Naive B cell (primary cell): Measurements from ENCODE around the gene FUT8. TPM values are rescaled to one million over a fixed set of nuclear protein-coding genes. Genes with fewer than 3 reads are reported as not detected.

Source experiments
- ATAC-seq, 2 donors: fragments of 150-1000 bp; cut with Tn5 transposase; 2 replicates each; pipeline ENCODE4 v1.10.0; 2021; ENCODE audit warnings: low read depth in 2 of 2, mild to moderate bottlenecking in 2 of 2, moderate library complexity in 2 of 2
- DNase-seq: peaks from one replicate; pipeline ENCODE4 v3.0.0; 2022
- H3K27ac Mint-ChIP-seq, 6 donors: one replicate each; pipeline ENCODE4 v1.8.0; 2020 to 2022; ENCODE audit warnings: mild to moderate bottlenecking in 6 of 6, mixed read lengths in 6 of 6, moderate library complexity in 5 of 6, inconsistent platforms in 2 of 6
- H3K27me3 Mint-ChIP-seq, 3 donors: one replicate each; pipeline ENCODE4 v1.8.0; 2021 to 2022; ENCODE audit warnings: mixed read lengths in 3 of 3, mild to moderate bottlenecking in 1 of 3
- H3K36me3 Mint-ChIP-seq, 2 donors: one replicate each; pipeline ENCODE4 v1.8.0; 2020 to 2022; ENCODE audit warnings: mixed read lengths in 2 of 2, inconsistent platforms in 1 of 2, mild to moderate bottlenecking in 1 of 2
- H3K4me1 Mint-ChIP-seq, 3 donors: one replicate each; pipeline ENCODE4 v1.8.0; 2020 to 2022; ENCODE audit warnings: mixed read lengths in 3 of 3, inconsistent platforms in 1 of 3, mild to moderate bottlenecking in 1 of 3, moderate library complexity in 1 of 3
- H3K4me3 Mint-ChIP-seq, 8 donors: one replicate each; pipeline ENCODE4 v1.8.0; 2020 to 2022; ENCODE audit warnings: mild to moderate bottlenecking in 8 of 8, mixed read lengths in 8 of 8, moderate library complexity in 8 of 8, inconsistent platforms in 2 of 8
- H3K9me3 Mint-ChIP-seq, 7 donors: one replicate each; pipeline ENCODE4 v1.8.0; 2020 to 2022; ENCODE audit warnings: mixed read lengths in 7 of 7, mild to moderate bottlenecking in 5 of 7, inconsistent platforms in 2 of 7, moderate library complexity in 1 of 7
- polyA plus RNA-seq, 6 donors: library from polyadenylated mRNA; unstranded; fragments of 300-500 nt; fragmentation: Illumina TruSeq; gene quantifications; one replicate each; pipeline ENCODE4 v1.2.3, GENCODE V29; 2021; ENCODE audit warnings: low read depth in 6 of 6

Gene FUT8
- polyA plus RNA-seq: 10 to 100 TPM in 5 of 6 donors, 1 to 10 TPM in 1; 5.7 to 22.8 (median 16.2) TPM

GRCh38 chr14:65412032-65412846, at the start of gene FUT8:
Gene FUT8, plus strand, starts transcription at chr14:65412730. Its CDS starts 148,834 bp downstream, at chr14:65561564.
- Mint-ChIP-seq H3K27me3 (no peaks in the 10 kb centered on the region), H3K9me3 (no peaks in the 10 kb centered on the region), H3K27ac (peak within 1 kb of the TSS; percentile 96 to 100 (median 98)), H3K4me1 (peaks cover 15 to 39% (median 17%) of the 10 kb centered on the region in 3 donors), H3K4me3 (peak within 1 kb of the TSS; percentile 94 to 99 (median 99)), H3K36me3 (no peaks in the 10 kb centered on the region)
- DNase-seq (peak; percentile 93), ATAC-seq (peak; percentile 78 to 87)

GRCh38 chr14:65366802-65367565, 45.5 kb upstream of the FUT8 start:
- DNase-seq: no peak
- Mint-ChIP-seq H3K4me3 (no peak overlapping the region), H3K27me3 (no peaks in the 10 kb centered on the region), H3K4me1 (peaks cover 8 to 20% (median 16%) of the 10 kb centered on the region in 3 donors), H3K9me3 (no peaks in the 10 kb centered on the region), H3K36me3 (no peaks in the 10 kb centered on the region), H3K27ac (peak overlapping the region in 2 of 6 donors; percentile 78 to 79)
- no peak for ATAC-seq

GRCh38 chr14:65369560-65369959, 43.0 kb upstream of the FUT8 start:
- peaks cover 8 to 29% (median 22%) of the 10 kb centered on the region in 3 donors for H3K4me1 Mint-ChIP-seq
- H3K36me3 Mint-ChIP-seq: no peaks in the 10 kb centered on the region
- H3K27me3 Mint-ChIP-seq: peaks cover 0 to 4% (median 0%) of the 10 kb centered on the region in 3 donors
- H3K4me3 Mint-ChIP-seq: no peak overlapping the region
- no peaks in the 10 kb centered on the region for H3K9me3 Mint-ChIP-seq
- ATAC-seq (no peak), DNase-seq (no peak)
- no peak overlapping the region for H3K27ac Mint-ChIP-seq

- Mint-ChIP-seq H3K27me3 (peaks cover 0 to 4% (median 0%) of the 10 kb centered on the region in 3 donors), H3K4me3 (no peak overlapping the region), H3K27ac (no peak overlapping the region), H3K4me1 (peaks cover 8 to 25% (median 22%) of the 10 kb centered on the region in 3 donors), H3K36me3 (no peaks in the 10 kb centered on the region), H3K9me3 (no peaks in the 10 kb centered on the region)
- DNase-seq (no peak), ATAC-seq (no peak)
Observed at GRCh38 chr14:65370801-65371248, 41.7 kb upstream of the FUT8 start.

GRCh38 chr14:65371784-65372183, 40.7 kb upstream of the FUT8 start:
- no peak overlapping the region for H3K27ac Mint-ChIP-seq
- ATAC-seq (no peak), DNase-seq (no peak)
- H3K27me3 Mint-ChIP-seq: peaks cover 0 to 4% (median 0%) of the 10 kb centered on the region in 3 donors
- no peaks in the 10 kb centered on the region for H3K36me3 Mint-ChIP-seq
- no peaks in the 10 kb centered on the region for H3K9me3 Mint-ChIP-seq
- H3K4me1 Mint-ChIP-seq: peaks cover 6 to 18% (median 17%) of the 10 kb centered on the region in 3 donors
- no peak overlapping the region for H3K4me3 Mint-ChIP-seq

- Mint-ChIP-seq H3K9me3 (no peaks in the 10 kb centered on the region), H3K4me1 (peaks cover 1 to 14% (median 8%) of the 10 kb centered on the region in 3 donors), H3K36me3 (no peaks in the 10 kb centered on the region), H3K27ac (no peak overlapping the region), H3K27me3 (peaks cover 0 to 4% (median 0%) of the 10 kb centered on the region in 3 donors), H3K4me3 (peak overlapping the region in 5 of 8 donors; percentile 25 to 75 (median 55))
- ATAC-seq (no peak), DNase-seq (no peak)
Observed at GRCh38 chr14:65373016-65373670, 39.4 kb upstream of the FUT8 start.

- DNase-seq: no peak
- no peak overlapping the region for H3K27ac Mint-ChIP-seq
- ATAC-seq: no peak
- H3K4me3 Mint-ChIP-seq: peak overlapping the region in 3 of 8 donors; percentile 25 to 75 (median 42)
- H3K9me3 Mint-ChIP-seq: no peaks in the 10 kb centered on the region
- H3K36me3 Mint-ChIP-seq: no peaks in the 10 kb centered on the region
- H3K4me1 Mint-ChIP-seq: peaks cover 1 to 14% (median 8%) of the 10 kb centered on the region in 3 donors
- peaks cover 0 to 4% (median 0%) of the 10 kb centered on the region in 3 donors for H3K27me3 Mint-ChIP-seq
Observed at GRCh38 chr14:65373671-65374039, 38.9 kb upstream of the FUT8 start.

- H3K36me3 Mint-ChIP-seq: peaks cover 11 to 21% of the 10 kb centered on the region in 2 donors
- H3K4me1 Mint-ChIP-seq: peaks cover 1 to 10% (median 8%) of the 10 kb centered on the region in 3 donors
- H3K27ac Mint-ChIP-seq: no peak overlapping the region
- DNase-seq: no peak
- H3K27me3 Mint-ChIP-seq: peaks cover 0 to 4% (median 0%) of the 10 kb centered on the region in 3 donors
- no peak for ATAC-seq
- H3K9me3 Mint-ChIP-seq: peaks cover 4 to 19% (median 9%) of the 10 kb centered on the region in 7 donors
- no peak overlapping the region for H3K4me3 Mint-ChIP-seq
Observed at GRCh38 chr14:65377576-65377975, 35.0 kb upstream of the FUT8 start.

GRCh38 chr14:65382586-65382985, 29.9 kb upstream of the FUT8 start:
- H3K9me3 Mint-ChIP-seq: peaks cover 4 to 19% (median 9%) of the 10 kb centered on the region in 7 donors
- peaks cover 11 to 21% of the 10 kb centered on the region in 2 donors for H3K36me3 Mint-ChIP-seq
- no peaks in the 10 kb centered on the region for H3K27me3 Mint-ChIP-seq
- DNase-seq (no peak), ATAC-seq (no peak)
- peaks cover 0 to 3% (median 2%) of the 10 kb centered on the region in 3 donors for H3K4me1 Mint-ChIP-seq
- no peak overlapping the region for H3K4me3 Mint-ChIP-seq
- peak overlapping the region in 1 of 6 donors; percentile 0 for H3K27ac Mint-ChIP-seq

GRCh38 chr14:65387171-65387570, 25.4 kb upstream of the FUT8 start:
- ATAC-seq (no peak), DNase-seq (no peak)
- H3K4me3 Mint-ChIP-seq: no peak overlapping the region
- H3K27me3 Mint-ChIP-seq: no peaks in the 10 kb centered on the region
- H3K27ac Mint-ChIP-seq: no peak overlapping the region
- no peaks in the 10 kb centered on the region for H3K36me3 Mint-ChIP-seq
- H3K4me1 Mint-ChIP-seq: peaks cover 0 to 2% (median 0%) of the 10 kb centered on the region in 3 donors
- H3K9me3 Mint-ChIP-seq: no peaks in the 10 kb centered on the region

GRCh38 chr14:65387628-65388027, 24.9 kb upstream of the FUT8 start:
- no peaks in the 10 kb centered on the region for H3K27me3 Mint-ChIP-seq
- H3K4me3 Mint-ChIP-seq: no peak overlapping the region
- no peaks in the 10 kb centered on the region for H3K9me3 Mint-ChIP-seq
- no peak for DNase-seq
- ATAC-seq: no peak
- H3K4me1 Mint-ChIP-seq: peaks cover 0 to 2% (median 0%) of the 10 kb centered on the region in 3 donors
- H3K36me3 Mint-ChIP-seq: peaks cover 0 to under 1% of the 10 kb centered on the region in 2 donors
- no peak overlapping the region for H3K27ac Mint-ChIP-seq

GRCh38 chr14:65392296-65392695, 20.2 kb upstream of the FUT8 start:
- no peak for DNase-seq
- peaks cover 13 to 27% of the 10 kb centered on the region in 2 donors for H3K36me3 Mint-ChIP-seq
- peaks cover 0 to 7% (median 0%) of the 10 kb centered on the region in 3 donors for H3K27me3 Mint-ChIP-seq
- no peak for ATAC-seq
- peaks cover 10 to 14% (median 10%) of the 10 kb centered on the region in 3 donors for H3K4me1 Mint-ChIP-seq
- H3K9me3 Mint-ChIP-seq: peaks cover 15 to 31% (median 20%) of the 10 kb centered on the region in 7 donors
- no peak overlapping the region for H3K4me3 Mint-ChIP-seq
- H3K27ac Mint-ChIP-seq: peak overlapping the region in 1 of 6 donors; percentile 27
